GM18502 (cell line): ENCODE data around the gene TOMT.
"Not testable (repeated sequence)": the region's sequence is repeated elsewhere in the genome, so short reads cannot be mapped to it uniquely, and the experiment has no call there.

Source experiments
- ATAC-seq: cut with Tn5 transposase; IDR thresholded peaks from one replicate; pipeline ENCODE4 v1.9.1; 2021; ENCODE audit warnings: mild to moderate bottlenecking; ENCODE audit not compliant: unreplicated experiment, poor library complexity

TOMT gene

DNA sequence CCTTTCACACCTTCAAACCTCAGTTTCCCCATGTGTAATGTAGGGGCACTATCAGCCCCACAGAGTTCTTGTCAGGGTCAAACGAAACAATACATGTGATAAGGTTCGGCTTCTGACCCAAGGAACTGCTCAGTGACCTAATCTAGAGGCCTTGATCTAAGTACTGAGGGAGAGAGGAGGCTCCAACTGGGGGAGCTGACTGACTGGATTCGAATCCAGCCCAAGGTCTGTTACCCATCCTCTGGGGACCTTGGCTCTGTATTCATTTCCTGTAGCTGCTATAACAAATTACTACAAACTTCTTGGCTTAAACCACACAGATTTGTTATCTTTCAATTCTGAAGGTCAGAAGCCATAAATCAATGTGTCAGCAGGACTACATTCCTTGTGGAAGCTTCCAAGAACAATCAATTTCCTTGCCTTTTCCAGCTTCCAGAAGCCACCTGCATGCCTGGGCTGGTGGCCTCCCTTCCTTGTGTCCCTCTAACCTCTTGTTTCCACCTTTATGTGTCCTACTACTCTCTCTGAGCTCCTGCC, 17.5 kb downstream of the TOMT start:
- ATAC-seq, result no peak

DNA sequence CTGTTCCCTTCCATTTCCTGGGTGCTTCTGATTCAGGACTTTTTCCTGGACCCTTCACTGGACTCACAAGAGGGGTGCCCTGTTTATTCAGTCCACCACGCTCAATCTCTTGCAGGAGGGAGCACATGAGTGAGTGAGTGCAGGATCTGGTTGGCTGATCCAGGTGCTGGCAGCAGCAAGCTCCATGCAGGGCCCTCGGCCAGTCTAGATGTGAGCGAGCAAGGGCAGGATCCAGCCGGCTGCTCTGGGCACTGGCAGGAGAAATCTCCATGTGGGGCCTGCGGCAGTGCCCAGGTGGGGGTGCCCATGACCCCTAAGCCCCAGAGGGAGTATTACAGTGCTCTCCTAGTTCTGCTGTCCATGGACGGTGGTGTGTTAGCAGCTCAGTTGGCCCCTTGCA, 18.3 kb downstream of the TOMT start:
- no peak for ATAC-seq

DNA sequence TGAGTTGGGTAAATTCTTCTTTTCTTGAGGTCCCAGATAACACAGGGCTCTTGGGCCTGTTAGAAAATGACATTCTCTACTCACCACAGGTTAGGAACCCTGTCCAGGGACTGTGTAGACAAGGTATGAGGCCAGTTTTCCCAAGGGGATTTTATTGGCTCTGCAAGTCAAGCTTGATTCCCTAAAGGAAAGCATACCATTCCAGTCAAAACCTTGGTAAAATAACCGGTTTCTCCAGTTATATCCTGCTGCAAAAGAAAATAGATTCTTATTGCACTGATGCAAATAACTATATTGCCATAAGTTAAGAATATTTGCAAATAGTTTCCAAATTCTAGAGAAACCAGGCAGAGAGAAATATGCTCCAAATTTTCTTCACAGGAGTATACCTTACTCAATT, 20.2 kb downstream of the TOMT start:
- ATAC-seq, result no peak

DNA sequence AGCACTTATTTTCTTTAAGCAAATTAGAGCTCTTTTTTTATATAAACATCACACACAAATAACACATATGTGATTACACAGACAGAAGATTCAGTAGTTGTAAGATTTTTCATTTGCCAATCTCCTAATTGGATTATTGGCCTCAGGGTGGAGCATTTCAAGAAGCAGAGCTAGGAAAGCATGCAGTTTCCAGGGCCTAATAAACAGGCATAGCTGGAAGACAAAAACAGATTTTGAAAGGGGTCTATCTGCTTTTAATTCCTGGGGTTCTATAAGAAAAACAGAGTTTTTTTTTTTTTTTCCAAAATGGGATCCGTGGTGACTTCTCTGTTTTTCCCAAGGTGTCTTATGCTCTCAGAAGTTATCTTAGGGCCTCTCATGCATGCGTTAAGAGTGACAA, 22.2 kb downstream of the TOMT start:
- ATAC-seq, result no peak

DNA sequence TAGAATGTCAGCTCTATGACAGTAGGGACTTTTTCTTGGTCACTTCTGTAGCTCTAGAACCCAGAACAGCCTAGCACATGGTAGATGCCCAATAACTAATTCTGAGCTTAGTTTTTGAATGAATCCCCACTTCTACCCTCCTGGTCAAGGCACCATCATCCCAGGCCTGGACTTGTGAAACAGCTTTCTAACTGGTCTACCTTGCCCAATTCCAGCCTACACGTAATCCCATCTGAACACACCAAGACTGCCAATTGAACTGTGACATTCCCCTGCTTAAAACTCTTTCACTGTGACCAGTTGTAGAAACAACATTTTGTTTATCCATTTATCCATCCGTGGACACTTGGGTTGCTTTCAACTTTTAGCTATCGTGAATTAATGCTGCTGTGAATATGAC, 23.7 kb downstream of the TOMT start:
- no peak for ATAC-seq

DNA sequence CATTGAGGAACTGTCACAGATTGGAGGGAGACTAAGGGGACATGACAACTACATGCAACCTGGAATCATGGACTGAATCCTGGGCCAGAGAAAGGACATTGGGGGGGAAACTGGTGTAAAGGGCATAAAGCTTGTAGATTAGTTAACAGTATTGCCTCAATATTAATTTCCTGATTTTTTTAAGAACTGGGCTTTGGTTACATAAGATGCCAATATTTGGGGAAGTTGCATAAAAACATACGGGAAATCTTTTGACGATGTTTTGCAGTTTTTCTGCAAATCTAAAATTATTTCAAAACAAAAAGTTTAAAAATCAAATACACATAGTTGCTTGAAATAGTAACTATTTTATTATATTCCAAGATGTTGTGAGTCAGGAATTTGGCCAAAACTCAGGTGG, 26.9 kb downstream of the TOMT start:
- ATAC-seq, result no peak

DNA sequence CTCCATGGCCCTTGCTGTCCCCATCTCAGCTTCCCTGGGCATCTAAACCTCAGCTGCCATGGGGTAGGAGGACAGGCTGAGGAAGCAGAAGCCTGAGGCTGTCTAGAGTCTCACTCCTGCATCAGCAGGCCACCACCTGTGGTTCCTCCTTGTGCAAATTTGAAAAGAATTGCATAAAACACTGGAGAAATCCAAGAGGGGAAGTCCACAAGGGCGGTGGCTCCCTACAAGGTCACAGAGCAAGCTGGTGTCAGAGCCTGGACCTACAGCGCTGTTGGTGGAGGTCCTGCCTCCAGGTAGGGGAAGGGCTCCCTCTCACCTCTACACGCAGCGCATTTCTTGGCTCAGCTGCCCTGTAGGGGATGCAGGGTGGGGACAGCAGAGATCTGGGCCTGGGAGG, 29.7 kb downstream of the TOMT start, which contains the start of gene FOLR3:
Gene FOLR3 (plus strand): TSS at position 253 of the 400 bp plus-strand sequence. CDS start 228 bp downstream, outside the sequence.
- not testable (repeated sequence) for ATAC-seq

DNA sequence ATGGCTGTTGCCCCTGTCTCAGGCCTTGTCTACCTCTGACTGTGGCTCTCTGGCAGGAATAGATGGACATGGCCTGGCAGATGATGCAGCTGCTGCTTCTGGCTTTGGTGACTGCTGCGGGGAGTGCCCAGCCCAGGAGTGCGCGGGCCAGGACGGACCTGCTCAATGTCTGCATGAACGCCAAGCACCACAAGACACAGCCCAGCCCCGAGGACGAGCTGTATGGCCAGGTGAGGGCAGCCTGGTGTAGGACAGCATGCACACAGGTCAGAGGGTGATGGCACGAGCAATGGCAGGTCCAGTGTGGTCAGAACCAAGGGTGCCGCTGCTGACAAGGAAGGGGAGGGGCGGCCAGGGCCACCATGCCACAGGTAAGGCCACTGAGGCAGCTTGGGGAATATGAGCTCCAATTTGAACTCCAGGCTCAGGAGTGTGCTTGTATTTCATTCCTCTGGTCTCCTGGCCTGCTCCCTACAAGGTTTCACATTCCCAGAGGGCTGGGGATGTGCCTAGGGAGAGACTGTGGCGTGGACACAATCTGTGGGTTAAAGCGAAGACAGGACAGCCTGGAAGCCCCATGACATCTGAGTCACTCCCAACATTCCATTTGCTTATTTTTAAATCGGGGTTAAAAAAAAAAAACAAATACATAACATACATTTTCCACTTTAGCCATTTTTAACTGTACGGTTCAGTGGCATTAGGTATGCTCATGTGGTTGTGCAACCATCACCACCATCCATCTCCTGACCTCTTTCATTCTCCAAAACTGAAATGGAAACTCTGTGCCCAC, 30.4 kb downstream of the TOMT start:
- no peak for ATAC-seq

DNA sequence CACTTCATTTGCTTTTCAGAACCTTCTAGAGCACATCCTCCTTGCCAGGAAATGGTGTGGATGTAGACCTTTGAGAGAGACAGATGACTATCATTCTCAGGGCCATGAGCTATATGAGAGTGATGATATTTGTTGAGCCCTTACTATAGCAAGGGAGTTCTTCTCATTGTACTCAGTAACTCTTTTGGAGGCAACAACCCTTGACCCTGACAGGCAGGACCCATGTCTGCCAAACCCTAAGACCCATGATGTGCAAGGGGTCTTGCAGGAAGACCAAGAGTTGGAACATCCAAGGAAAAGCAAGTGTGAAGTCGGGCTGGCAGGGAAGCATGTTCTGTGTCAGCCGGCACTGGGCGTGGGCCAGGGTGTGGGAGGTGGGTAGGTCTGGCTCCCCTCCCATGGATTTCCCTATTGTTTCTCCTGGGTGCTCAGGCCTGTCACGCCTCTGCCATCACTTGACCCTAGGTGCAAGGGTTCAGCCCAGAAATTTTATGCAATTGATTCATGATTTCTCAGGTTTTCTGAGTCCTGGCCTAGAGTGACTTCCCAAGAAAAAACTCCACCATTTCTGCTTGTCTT, 31.0 kb downstream of the TOMT start:
- no peak for ATAC-seq

DNA sequence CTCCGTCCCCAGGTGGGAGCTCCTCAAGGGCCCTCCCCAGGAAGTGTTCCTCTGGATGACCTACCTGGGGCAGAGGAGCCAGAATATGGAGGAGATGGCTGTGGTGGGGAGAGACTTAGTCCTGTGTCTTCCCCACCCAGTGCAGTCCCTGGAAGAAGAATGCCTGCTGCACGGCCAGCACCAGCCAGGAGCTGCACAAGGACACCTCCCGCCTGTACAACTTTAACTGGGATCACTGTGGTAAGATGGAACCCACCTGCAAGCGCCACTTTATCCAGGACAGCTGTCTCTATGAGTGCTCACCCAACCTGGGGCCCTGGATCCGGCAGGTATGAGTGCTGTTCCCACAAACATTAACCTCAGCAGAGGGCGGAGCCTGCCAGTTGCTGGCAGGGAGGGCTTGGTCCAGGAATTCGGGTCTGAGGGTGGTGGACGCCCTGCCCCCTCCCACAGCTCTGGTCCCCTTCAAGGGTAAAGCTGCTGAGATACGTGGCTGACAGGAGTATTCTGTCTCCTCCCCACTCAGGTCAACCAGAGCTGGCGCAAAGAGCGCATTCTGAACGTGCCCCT, 33.2 kb downstream of the TOMT start:
- ATAC-seq, result no peak

DNA sequence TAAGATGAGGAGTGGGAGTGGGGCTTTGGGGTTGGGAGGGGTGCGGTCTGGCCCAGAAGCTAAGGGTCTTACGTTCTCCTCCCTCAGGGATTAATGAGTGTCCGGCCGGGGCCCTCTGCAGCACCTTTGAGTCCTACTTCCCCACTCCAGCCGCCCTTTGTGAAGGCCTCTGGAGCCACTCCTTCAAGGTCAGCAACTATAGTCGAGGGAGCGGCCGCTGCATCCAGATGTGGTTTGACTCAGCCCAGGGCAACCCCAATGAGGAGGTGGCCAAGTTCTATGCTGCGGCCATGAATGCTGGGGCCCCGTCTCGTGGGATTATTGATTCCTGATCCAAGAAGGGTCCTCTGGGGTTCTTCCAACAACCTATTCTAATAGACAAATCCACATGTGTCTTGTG, 33.8 kb downstream of the TOMT start:
- no peak for ATAC-seq

DNA sequence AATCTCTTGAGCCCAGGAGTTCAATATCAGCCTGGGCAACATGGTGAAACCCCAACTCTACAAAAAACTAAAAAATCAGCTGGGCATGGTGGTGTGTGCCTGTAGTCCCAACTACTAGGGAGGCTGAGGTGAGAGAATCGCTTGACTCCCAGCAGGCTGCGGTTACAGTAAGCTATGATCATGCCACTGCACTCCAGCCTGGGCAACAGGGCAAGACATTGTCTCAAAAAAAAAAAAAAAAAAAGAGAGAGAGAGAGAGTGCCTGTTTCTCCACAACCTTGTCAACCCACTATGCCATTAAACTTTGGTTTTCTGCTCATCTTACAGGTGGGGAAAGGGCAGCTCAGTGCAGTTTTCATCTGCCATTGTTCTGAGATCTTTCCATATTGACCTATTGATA, 34.9 kb downstream of the TOMT start:
- no peak for ATAC-seq

DNA sequence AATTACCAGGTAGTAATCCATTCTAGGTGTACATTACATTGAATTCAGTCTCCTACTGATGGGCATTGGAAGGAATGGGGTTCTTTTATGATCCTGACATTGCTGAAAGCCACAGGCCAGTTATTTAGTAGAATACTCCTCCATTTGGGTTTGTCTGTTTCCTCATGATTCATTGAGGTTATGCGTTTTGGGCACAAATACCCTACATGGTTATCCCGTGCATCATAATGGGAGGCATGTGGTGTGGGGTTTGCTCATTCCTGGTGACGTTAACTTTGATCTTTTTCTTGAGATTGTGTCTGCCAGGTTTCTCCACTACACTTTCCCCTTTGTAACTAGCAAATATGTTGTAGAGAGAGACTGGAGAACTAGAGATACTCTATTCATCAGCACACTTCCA, 35.3 kb downstream of the TOMT start:
- no peak for ATAC-seq

DNA sequence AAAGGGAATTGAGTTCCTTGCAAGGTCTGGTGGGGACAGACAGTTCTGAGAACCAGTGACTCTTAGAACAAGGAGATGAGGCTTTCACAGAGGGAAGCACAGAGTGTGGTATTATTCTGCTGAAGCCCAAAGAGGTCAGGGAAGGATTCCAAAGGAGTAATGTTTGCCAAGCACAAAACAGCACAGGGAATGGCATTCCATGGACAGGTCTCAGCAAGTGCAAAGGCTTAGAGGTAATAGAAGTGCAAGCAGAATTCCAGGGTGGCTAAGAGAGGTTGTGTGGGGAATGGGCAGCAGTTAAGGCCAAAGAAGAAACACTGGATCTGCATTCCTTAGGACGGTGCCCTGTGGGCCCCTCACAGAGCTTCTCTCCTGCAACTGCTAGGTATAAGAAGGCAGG, 36.4 kb downstream of the TOMT start:
- not testable (repeated sequence) for ATAC-seq

DNA sequence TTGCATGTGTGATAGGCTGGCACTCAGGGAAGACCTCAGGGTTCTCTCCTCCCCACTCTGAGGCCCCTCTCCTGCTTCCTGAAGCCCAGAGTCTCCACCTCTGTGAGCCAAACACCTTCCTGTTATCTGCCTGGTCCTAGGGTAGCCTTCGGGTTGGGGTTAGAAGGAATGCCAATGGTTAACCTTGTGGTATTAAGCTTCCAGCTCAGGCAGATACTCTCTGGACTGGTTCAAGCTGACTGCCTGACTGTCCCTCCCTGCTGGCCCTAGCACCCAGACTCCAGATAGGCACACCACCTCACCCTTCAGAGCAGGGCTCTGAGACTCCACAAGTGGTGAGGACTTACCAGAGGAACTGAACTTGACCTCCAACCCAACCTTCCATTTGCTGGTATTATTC, 36.8 kb downstream of the TOMT start:
- not testable (repeated sequence) for ATAC-seq

DNA sequence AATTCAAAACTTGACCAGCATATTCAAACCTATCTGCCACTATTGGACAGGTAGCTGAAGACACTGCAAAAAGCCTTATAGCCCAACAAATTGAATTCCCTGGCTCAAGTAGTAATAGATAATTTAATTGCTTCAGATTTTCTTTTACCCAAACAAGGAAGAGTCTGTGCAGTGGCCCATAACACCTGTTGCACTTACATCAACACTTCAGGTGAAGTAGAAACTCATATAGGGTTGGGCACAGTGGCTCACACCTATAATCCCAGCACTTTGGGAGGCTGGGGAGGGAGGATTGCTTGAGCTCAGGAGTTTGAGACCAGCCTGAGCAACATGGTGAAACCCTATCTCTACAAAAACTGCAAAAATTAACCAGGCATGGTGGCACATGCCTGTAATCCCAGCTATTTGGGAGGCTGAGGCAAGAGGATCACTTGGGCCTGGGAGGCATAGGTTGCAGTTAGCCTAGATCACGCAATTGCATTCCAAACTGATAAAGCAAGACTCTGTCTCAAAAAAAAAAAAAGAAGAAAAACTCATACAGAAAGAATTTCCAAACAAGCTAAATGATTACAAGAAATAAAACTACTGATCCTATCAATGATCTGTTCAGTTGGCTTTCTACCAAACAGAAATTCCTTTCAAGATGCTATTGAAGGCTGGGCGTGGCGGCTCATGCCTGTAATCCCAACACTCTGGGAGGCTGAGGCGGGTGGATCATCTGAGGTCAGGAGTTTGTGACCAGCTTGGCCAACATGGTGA, 39.3 kb downstream of the TOMT start:
- ATAC-seq, result no peak

DNA sequence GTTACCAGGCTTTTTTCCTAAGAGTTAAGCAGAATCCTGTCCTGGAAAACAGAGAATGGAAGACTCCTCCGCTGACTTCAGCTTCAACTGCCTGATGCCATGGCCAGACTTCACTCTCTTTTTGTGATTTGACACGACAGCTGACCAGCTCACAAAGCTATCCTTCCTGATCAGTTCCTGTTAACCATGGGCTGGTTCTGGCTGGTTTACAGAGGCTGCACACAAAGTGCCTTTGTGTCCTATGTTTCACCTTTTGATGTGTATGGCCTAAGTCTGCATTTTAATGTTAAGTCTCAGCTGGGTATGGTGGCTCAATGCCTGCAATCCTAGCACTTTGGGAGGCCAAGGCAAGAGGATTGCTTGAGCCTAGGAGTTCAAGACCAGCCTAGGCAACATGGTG, 40.9 kb downstream of the TOMT start:
- ATAC-seq, result no peak

DNA sequence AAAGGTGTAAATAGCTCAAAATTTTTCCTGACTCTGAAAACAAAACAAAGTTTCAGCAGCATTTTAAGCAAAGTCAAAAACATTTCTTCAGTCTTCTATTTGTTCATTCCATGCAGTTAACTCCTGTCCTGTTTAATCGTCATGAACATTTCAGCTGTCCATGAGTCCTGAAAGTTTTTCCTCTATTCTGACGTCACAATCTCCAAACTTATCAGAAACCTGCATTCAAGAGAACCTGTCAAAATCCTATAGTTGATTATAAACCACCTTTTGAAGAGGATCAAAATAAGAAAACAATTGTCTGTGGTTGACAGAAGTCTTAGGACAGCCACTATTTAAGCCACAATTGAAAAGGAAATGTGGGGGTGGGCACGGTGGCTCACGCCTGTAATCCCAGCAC, 45.2 kb downstream of the TOMT start:
- no peak for ATAC-seq

DNA sequence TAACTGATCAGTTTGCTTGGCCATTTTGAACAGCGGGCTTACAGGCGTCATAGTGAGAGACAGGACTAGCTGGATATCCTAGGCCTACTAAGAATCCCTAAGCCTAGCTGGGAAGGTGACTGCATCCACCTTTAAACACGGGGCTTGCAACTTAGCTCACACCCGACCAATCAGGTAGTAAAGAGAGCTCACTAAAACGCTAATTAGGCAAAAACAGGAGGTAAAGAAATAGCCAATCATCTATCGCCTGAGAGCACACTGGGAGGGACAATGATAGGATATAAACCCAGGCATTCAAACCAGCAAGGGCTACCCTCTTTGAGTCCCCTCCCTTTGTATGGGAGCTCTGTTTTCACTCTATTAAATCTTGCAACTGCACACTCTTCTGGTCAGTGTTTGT, 48.1 kb downstream of the TOMT start:
- not testable (repeated sequence) for ATAC-seq

DNA sequence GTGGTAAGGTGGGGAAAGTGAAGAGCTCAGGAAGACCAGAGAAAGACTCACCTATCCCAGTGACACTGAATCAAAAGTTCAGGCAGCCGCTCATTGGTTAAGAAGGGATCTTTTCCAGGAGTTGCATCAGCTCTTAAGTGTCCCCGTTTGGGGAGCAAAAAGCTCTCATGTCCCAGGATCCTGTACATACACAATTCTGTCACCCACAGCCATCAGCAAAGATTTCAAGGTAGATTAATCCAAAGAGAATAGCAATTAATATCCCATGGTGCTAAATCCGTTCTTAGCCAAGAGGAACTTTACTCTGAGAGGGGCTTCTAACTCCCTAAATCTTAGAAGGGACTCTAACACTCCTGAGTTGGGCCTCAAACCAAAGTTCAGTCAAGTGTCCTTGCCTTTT, 49.1 kb downstream of the TOMT start:
- ATAC-seq, result no peak

DNA sequence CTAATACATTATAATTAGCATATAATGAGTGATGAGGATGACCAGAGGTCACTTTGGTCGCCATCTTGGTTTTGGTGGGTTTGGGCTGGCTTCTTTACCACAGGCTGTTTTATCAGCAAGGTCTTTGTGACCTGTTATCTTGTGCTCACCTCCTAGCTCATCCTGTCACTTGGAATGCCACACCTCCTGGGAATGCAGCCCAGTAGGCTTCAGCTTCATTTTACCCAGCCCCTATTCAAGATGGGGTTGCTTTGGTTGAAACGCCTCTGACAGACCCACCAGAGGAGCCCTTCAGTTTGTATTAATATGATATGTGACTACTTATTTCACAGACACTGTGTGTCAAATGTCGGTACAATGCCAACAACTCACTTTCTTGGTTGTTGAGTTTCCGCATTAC, 50.0 kb downstream of the TOMT start:
- no peak for ATAC-seq
